ENCODE data around the gene C15orf39. TPM values are rescaled to one million over a fixed set of nuclear protein-coding genes. Genes with fewer than 3 reads are reported as not detected.
"Not testable (repeated sequence)": the region's sequence is repeated elsewhere in the genome, so short reads cannot be mapped to it uniquely, and the experiment has no call there.

Gene C15orf39
- total and polyA plus RNA-seq, 7 donors, result 4.9 to 20.2 (median 9.5) TPM

- no peak for DNase-seq
- no peak for TF ChIP-seq CTCF (IDR thresholded peaks at IDR 0.05)
- no peak for TF ChIP-seq EP300 (IDR thresholded peaks at IDR 0.05)
- TF ChIP-seq POLR2A (IDR thresholded peaks at IDR 0.05), result no peak
- no peak for TF ChIP-seq POLR2AphosphoS5 (IDR thresholded peaks at IDR 0.05)
- H3K9me3 ChIP-seq, result no peaks in the 10 kb centered on the region
- H3K4me3 ChIP-seq, result no peak overlapping the region
- peaks cover 0 to 14% (median 0%) of the 10 kb centered on the region in 3 donors for H3K27me3 ChIP-seq
- H3K36me3 ChIP-seq, result no peaks in the 10 kb centered on the region
- 81 to 89% methylated on average over 4 of the region's 4 CpGs for WGBS, 2 donors
- intact Hi-C loops (cut with DNase I), result no loop called here
- no peak overlapping the region for H3K27ac ChIP-seq
- no peaks in the 10 kb centered on the region for H3K4me1 ChIP-seq
Observed at GRCh38 chr15:75249726-75250125, 48.0 kb downstream of the C15orf39 start.

DNA sequence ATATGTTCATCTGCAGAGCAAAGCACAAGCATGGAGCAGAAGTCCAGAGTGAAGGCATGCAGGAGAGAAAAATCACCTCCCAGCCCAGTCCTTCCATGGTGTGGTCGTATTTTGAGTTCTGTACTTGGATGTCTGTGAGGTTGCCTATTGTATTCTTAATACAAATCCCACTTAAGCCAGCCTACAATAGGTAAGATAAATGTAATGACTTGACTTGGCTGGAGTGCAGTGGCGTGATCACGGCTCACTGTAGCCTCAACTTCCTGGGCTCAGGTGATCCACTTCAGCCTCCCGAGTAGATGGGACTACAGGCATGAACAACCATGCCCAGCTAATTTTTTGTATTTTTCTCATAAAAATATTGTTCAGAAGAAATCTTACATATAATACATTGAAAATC lies 49.7 kb downstream of the C15orf39 start:
- H3K36me3 ChIP-seq; H3K9me3 ChIP-seq; H3K27ac ChIP-seq; intact Hi-C loops (cut with DNase I); H3K4me3 ChIP-seq; H3K4me1 ChIP-seq; DNase-seq: not testable (repeated sequence)
- H3K27me3 ChIP-seq, result peaks cover 0 to 13% (median 0%) of the 10 kb centered on the region in 3 donors
- 76 to 87% methylated on average over 4 of the region's 4 CpGs for WGBS, 2 donors

DNA sequence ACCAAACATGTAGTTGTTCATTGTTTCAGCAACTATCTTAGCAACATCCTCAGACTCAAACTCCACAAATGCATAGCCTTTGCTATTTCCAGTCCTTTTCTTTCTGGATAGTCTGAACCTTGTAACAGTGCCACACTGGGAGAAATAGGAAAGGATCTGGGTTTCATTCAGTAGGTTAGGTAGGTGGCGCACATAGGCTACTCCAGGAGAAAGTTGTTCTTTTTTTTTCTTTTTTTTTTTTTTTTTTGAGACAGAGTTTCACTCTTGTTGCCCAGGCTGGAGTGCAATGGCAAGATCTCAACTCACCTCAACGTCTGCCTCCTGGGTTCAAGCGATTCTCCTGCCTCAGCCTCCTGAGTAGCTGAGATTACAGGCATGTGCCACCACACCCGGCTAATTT lies 50.6 kb downstream of the C15orf39 start:
- H3K27me3 ChIP-seq, result peaks cover 0 to 12% (median 0%) of the 10 kb centered on the region in 3 donors
- H3K4me1 ChIP-seq; H3K4me3 ChIP-seq; intact Hi-C loops (cut with DNase I); DNase-seq; H3K36me3 ChIP-seq; H3K9me3 ChIP-seq; H3K27ac ChIP-seq: not testable (repeated sequence)
- 80 to 88% methylated on average over 4 of the region's 4 CpGs for WGBS, 2 donors

DNA sequence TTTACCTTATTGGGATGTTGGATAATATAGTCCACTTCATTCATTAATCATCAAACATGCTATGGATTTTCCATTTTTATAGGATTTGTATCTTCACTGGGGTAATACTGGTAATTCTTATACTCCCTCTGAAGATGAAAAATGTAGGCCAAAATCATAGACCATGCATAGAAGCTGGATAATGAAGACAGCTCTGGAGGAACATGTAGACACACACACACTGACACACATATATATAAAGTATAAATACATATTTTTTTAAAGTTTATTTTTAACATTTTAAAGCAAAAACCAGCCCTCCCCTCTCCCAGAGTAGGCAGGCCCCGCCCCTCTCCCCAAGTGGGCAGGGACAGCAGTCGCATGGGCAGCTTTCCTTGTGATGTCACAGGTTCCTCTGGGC lies 56.4 kb downstream of the C15orf39 start, which contains the start of gene GOLGA6C:
TSS of gene GOLGA6C (plus strand) at position 301 of the 400 bp plus-strand sequence. CDS start 265 bp downstream, outside the sequence.
- no CpG with 5 or more reads among the region's 2 CpGs for WGBS, 2 donors
- H3K27ac ChIP-seq; H3K4me3 ChIP-seq; H3K36me3 ChIP-seq; H3K9me3 ChIP-seq; H3K27me3 ChIP-seq; intact Hi-C loops (cut with DNase I); DNase-seq; H3K4me1 ChIP-seq: not testable (repeated sequence)

DNA sequence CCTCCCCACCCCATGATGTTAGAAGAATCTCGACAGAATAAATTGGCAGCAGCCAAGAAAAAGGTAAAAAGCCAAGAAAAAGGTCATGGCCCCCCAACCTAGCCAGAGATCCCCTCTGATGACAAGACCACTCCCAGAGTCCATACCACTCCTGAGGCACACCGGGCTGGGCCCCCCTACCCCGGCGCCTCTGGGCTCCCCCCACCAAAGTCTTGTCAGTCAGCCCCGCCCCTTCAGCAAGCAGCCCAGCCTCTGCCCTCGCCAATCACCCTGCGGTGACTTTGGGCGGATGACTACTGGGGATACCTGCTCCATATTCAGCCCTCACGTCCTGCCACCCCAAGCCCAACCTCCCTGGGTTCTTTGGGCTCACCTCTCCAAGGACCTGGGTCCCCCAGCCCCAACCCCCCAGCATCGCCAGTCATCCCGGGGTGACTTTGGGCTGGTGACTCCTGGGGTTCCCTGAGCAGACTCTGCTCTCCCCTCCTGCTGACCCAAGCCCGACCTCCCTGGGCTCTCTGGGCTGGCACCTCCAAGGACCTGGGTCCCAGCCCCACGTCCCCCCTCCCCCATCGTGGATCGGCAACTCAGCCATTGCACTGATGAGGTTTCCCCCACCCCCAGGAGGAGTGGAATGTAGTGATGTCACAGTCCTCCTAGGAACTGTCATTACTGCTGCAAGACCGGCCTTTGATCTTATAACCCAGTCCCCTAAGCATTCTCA lies 57.1 kb downstream of the C15orf39 start:
- H3K27me3 ChIP-seq; H3K4me1 ChIP-seq; DNase-seq; H3K4me3 ChIP-seq; H3K9me3 ChIP-seq; intact Hi-C loops (cut with DNase I); H3K27ac ChIP-seq; H3K36me3 ChIP-seq: not testable (repeated sequence)
- WGBS, 2 donors, result 64 to 83% methylated on average over 11 of the region's 16 CpGs

DNA sequence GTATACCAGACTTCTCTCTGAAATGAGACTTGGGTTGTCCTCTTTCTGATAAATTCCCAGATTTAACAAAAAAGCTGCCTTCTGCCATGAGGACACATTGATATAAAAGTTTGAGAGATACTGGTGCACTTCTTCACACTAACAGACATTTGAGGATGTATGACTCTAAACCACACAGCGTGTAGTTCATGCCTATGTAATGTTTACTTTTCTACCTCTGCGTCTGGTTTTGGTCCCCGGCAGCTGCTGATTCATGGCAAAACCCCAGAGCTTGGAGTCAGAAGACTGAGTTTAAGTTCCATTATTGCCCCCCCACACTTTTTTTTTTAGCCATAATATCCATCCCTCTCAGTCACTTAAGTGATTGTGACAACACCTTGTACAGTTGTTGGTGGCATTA lies 58.2 kb downstream of the C15orf39 start:
- H3K9me3 ChIP-seq; H3K27ac ChIP-seq; H3K36me3 ChIP-seq; H3K4me1 ChIP-seq; H3K27me3 ChIP-seq; intact Hi-C loops (cut with DNase I); H3K4me3 ChIP-seq; DNase-seq: not testable (repeated sequence)
- no CpG with 5 or more reads among the region's 3 CpGs for WGBS, 2 donors

Small RNAs within 50 kb of the gene (small RNA-seq; reads per million reads assigned to genes)
- gene AC068338.1, result 0 reads per million in 3 donors

Other genes starting within 250 kb of the C15orf39 start
- 1 to 10 TPM; 3.7 to 4.8 (median 4.7) TPM for gene RPP25, start 245.1 kb upstream of the C15orf39 start, total RNA-seq
- 10 to 100 TPM in 2 of 3 donors, 1 to 10 TPM in 1; 9.0 to 24.0 (median 16.1) TPM for gene RPP25, start 245.1 kb upstream of the C15orf39 start, polyA plus RNA-seq
- gene SCAMP5, start 206.3 kb upstream of the C15orf39 start, total RNA-seq, result 1 to 10 TPM; 1.3 to 4.6 (median 2.9) TPM
- 10 to 100 TPM in 2 of 3 donors, 1 to 10 TPM in 1; 2.4 to 26.5 (median 18.3) TPM for gene SCAMP5, start 206.3 kb upstream of the C15orf39 start, polyA plus RNA-seq
- 10 to 100 TPM in 2 of 4 donors, 1 to 10 TPM in 2; 7.9 to 18.9 (median 12.0) TPM for gene PPCDC, start 178.3 kb upstream of the C15orf39 start, total RNA-seq
- 10 to 100 TPM; 16.2 to 37.0 (median 31.2) TPM for gene PPCDC, start 178.3 kb upstream of the C15orf39 start, polyA plus RNA-seq
- under 1 TPM in 1 of 4 donors, not detected in 3; 0.33 TPM for gene GOLGA6C, start 56.5 kb downstream of the C15orf39 start, total RNA-seq
- gene GOLGA6C, start 56.5 kb downstream of the C15orf39 start, polyA plus RNA-seq, result not detected
- not detected for gene GOLGA6D, start 81.0 kb downstream of the C15orf39 start, total RNA-seq
- not detected for gene GOLGA6D, start 81.0 kb downstream of the C15orf39 start, polyA plus RNA-seq
- 10 to 100 TPM; 37.8 to 54.3 (median 49.3) TPM for gene COMMD4, start 134.2 kb downstream of the C15orf39 start, total RNA-seq
- gene COMMD4, start 134.2 kb downstream of the C15orf39 start, polyA plus RNA-seq, result 100 to 1,000 TPM in 1 of 3 donors, 10 to 100 TPM in 2; 87.9 to 115 (median 98.5) TPM
- 10 to 100 TPM; 17.5 to 51.5 (median 34.9) TPM for gene NEIL1, start 145.2 kb downstream of the C15orf39 start, total RNA-seq
- 10 to 100 TPM in 1 of 3 donors, 1 to 10 TPM in 2; 5.4 to 31.1 (median 6.5) TPM for gene NEIL1, start 145.2 kb downstream of the C15orf39 start, polyA plus RNA-seq
- gene MAN2C1, start 166.7 kb downstream of the C15orf39 start, total RNA-seq, result 100 to 1,000 TPM in 3 of 4 donors, 10 to 100 TPM in 1; 94.2 to 221 (median 132) TPM
- gene MAN2C1, start 166.7 kb downstream of the C15orf39 start, polyA plus RNA-seq, result 100 to 1,000 TPM in 1 of 3 donors, 10 to 100 TPM in 2; 18.0 to 146 (median 22.0) TPM
- gene SIN3A, start 249.8 kb downstream of the C15orf39 start, total RNA-seq, result 10 to 100 TPM; 34.6 to 41.8 (median 39.3) TPM
- 10 to 100 TPM in 1 of 3 donors, 1 to 10 TPM in 2; 7.9 to 24.2 (median 9.0) TPM for gene SIN3A, start 249.8 kb downstream of the C15orf39 start, polyA plus RNA-seq